Measurements from ENCODE around the gene FBXO41.

Gene FBXO41

GRCh38 chr2:73290049-73290839 is 6.0 kb upstream of the FBXO41 start:
- no peaks in the 10 kb centered on the region for H3K9me3 ChIP-seq (ENCODE audit: control insufficient read depth, insufficient read depth, low read depth, low read length)
- H3K36me3 ChIP-seq (ENCODE audit: control insufficient read depth in 2 of 2, insufficient read depth in 1 of 2, low read length in 2 of 2) = no peaks in the 10 kb centered on the region
- no peak overlapping the region for H3K4me3 ChIP-seq (ENCODE audit: low read depth, low read length)
- H3K4me1 ChIP-seq (ENCODE audit: control insufficient read depth, insufficient read depth, low read length) = peaks cover 4% of the 10 kb centered on the region; the same call in 1 of the 2 replicates
- ChIA-PET CTCF (interaction anchor here (0.6 to 3.4 kb wide), 28 partner anchors 9 to 284 kb away, joined by 3 to 23 read pairs (median 4); partner anchors contain the start of gene PRADC1), POLR2A (interaction anchor here (0.6 to 3.3 kb wide), 3 partner anchors 34 to 56 kb away, joined by 3 to 12 read pairs (median 5); partner anchors contain the start of genes CCT7 and PRADC1)
- TF ChIP-seq ZNF660 (tag by site-specific recombination; IDR thresholded peaks at IDR 0.05) = 0 out of 2 replicates have a peak, but pooled peaks have one; percentile 32
- TF ChIP-seq ZNF530 (tag by site-specific recombination; IDR thresholded peaks at IDR 0.05; ENCODE audit: low read depth) = no peak
- TF ChIP-seq ZNF624 (tag by site-specific recombination; IDR thresholded peaks at IDR 0.05) = no peak
- TF ChIP-seq ZNF654 (tag by site-specific recombination; IDR thresholded peaks at IDR 0.05; ENCODE audit: low read depth) = peak; percentile 27
- TF ChIP-seq, protein P1, sequence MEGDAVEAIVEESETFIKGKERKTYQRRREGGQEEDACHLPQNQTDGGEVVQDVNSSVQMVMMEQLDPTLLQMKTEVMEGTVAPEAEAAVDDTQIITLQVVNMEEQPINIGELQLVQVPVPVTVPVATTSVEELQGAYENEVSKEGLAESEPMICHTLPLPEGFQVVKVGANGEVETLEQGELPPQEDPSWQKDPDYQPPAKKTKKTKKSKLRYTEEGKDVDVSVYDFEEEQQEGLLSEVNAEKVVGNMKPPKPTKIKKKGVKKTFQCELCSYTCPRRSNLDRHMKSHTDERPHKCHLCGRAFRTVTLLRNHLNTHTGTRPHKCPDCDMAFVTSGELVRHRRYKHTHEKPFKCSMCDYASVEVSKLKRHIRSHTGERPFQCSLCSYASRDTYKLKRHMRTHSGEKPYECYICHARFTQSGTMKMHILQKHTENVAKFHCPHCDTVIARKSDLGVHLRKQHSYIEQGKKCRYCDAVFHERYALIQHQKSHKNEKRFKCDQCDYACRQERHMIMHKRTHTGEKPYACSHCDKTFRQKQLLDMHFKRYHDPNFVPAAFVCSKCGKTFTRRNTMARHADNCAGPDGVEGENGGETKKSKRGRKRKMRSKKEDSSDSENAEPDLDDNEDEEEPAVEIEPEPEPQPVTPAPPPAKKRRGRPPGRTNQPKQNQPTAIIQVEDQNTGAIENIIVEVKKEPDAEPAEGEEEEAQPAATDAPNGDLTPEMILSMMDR (tag by site-specific recombination; IDR thresholded peaks at IDR 0.05) = peak; percentile 49; the same call in 1 of the 2 replicates
- TF ChIP-seq ZNF792 (tag by site-specific recombination; IDR thresholded peaks at IDR 0.05) = no peak
- H3K27ac ChIP-seq (ENCODE audit: extremely low read depth, low read depth, low read length) = no peak overlapping the region

- Histone ChIP-seq H3K4me1 (ENCODE audit: control insufficient read depth, insufficient read depth, low read length) (peaks cover 4% of the 10 kb centered on the region; the same call in 1 of the 2 replicates), H3K27ac (ENCODE audit: extremely low read depth, low read depth, low read length) (no peak overlapping the region), H3K36me3 (ENCODE audit: control insufficient read depth in 2 of 2, insufficient read depth in 1 of 2, low read length in 2 of 2) (no peaks in the 10 kb centered on the region), H3K9me3 (ENCODE audit: control insufficient read depth, insufficient read depth, low read depth, low read length) (no peaks in the 10 kb centered on the region), H3K4me3 (ENCODE audit: low read depth, low read length) (no peak overlapping the region)
- ChIA-PET POLR2A (interaction anchor here (3.3 kb wide), 1 partner anchor 56 kb away, joined by 12 read pairs; the partner anchor contains the start of genes CCT7 and PRADC1), CTCF (interaction anchor here (0.6 to 3.4 kb wide), 9 partner anchors 8 to 116 kb away, joined by 3 to 23 read pairs (median 4); no protein-coding TSS in a partner anchor)
- TF ChIP-seq ZNF354C (tag by site-specific recombination; IDR thresholded peaks at IDR 0.05; ENCODE audit: borderline replicate concordance, low read depth) (no peak), ZNF701 (tag by site-specific recombination; IDR thresholded peaks at IDR 0.05) (no peak), ZFP37 (tag by site-specific recombination; IDR thresholded peaks at IDR 0.05) (no peak), ZNF341 (tag by site-specific recombination; IDR thresholded peaks at IDR 0.05; ENCODE audit: low read depth) (no peak), ZNF777 (tag by site-specific recombination; IDR thresholded peaks at IDR 0.05; ENCODE audit: borderline replicate concordance) (no peak), ZNF114 (tag by site-specific recombination; IDR thresholded peaks at IDR 0.05) (no peak), ZNF292 (tag by site-specific recombination; IDR thresholded peaks at IDR 0.05; ENCODE audit: borderline replicate concordance, low read depth) (no peak), ZNF488 (tag by site-specific recombination; IDR thresholded peaks at IDR 0.05) (no peak), ZNF426 (tag by site-specific recombination; IDR thresholded peaks at IDR 0.05) (no peak), ZNF837 (tag by site-specific recombination; IDR thresholded peaks at IDR 0.05) (no peak), FEZF1 (tag by site-specific recombination; IDR thresholded peaks at IDR 0.05) (no peak), ZNF670 (tag by site-specific recombination; IDR thresholded peaks at IDR 0.05; ENCODE audit: low read depth) (no peak), SP7 (tag by site-specific recombination; IDR thresholded peaks at IDR 0.05) (no peak)
- TF ChIP-seq, protein P2, sequence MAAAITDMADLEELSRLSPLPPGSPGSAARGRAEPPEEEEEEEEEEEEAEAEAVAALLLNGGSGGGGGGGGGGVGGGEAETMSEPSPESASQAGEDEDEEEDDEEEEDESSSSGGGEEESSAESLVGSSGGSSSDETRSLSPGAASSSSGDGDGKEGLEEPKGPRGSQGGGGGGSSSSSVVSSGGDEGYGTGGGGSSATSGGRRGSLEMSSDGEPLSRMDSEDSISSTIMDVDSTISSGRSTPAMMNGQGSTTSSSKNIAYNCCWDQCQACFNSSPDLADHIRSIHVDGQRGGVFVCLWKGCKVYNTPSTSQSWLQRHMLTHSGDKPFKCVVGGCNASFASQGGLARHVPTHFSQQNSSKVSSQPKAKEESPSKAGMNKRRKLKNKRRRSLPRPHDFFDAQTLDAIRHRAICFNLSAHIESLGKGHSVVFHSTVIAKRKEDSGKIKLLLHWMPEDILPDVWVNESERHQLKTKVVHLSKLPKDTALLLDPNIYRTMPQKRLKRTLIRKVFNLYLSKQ (tag by site-specific recombination; IDR thresholded peaks at IDR 0.05; ENCODE audit: borderline replicate concordance) = no peak
- TF ChIP-seq, protein P1 (tag by site-specific recombination; IDR thresholded peaks at IDR 0.05) = no peak
- TF ChIP-seq, protein P3, sequence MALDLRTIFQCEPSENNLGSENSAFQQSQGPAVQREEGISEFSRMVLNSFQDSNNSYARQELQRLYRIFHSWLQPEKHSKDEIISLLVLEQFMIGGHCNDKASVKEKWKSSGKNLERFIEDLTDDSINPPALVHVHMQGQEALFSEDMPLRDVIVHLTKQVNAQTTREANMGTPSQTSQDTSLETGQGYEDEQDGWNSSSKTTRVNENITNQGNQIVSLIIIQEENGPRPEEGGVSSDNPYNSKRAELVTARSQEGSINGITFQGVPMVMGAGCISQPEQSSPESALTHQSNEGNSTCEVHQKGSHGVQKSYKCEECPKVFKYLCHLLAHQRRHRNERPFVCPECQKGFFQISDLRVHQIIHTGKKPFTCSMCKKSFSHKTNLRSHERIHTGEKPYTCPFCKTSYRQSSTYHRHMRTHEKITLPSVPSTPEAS (tag by site-specific recombination; IDR thresholded peaks at IDR 0.05) = no peak
These were observed 5.0 kb upstream of the FBXO41 start for GRCh38 chr2:73289304-73289703.

All from HEK293 (cell line).